ENCODE measurements around the gene SUSD6.
A peak's percentile ranks its signal among the peaks of the same experiment; 100 is the strongest.
"Not testable (repeated sequence)": the region's sequence is repeated elsewhere in the genome, so short reads cannot be mapped to it uniquely, and the experiment has no call there.

SUSD6 gene

GRCh38 chr14:69715725-69716477, 104.5 kb downstream of the SUSD6 start:
- DNase-seq, result no peak

- no peak for DNase-seq
These were observed 105.2 kb downstream of the SUSD6 start for GRCh38 chr14:69716478-69717187.

GRCh38 chr14:69718614-69719013, 107.2 kb downstream of the SUSD6 start:
- DNase-seq, result not testable (repeated sequence)

GRCh38 chr14:69719501-69719951, 108.1 kb downstream of the SUSD6 start:
- DNase-seq, result no peak

GRCh38 chr14:69720912-69721311, 109.5 kb downstream of the SUSD6 start:
- DNase-seq, result no peak

- DNase-seq, result peak; percentile 38
These were observed 115.5 kb downstream of the SUSD6 start for GRCh38 chr14:69726761-69727511.

GRCh38 chr14:69727860-69728259, 116.5 kb downstream of the SUSD6 start:
- DNase-seq, result no peak

GRCh38 chr14:69731919-69732598, 120.7 kb downstream of the SUSD6 start:
- DNase-seq, result not testable (repeated sequence)

GRCh38 chr14:69736405-69736804, 125.0 kb downstream of the SUSD6 start:
- DNase-seq, result not testable (repeated sequence)

- DNase-seq, result no peak
These were observed 129.7 kb downstream of the SUSD6 start for GRCh38 chr14:69741055-69741454.

GRCh38 chr14:69749956-69750355, 138.6 kb downstream of the SUSD6 start:
- DNase-seq, result no peak

- DNase-seq, result no peak
These were observed 139.1 kb downstream of the SUSD6 start for GRCh38 chr14:69750495-69750894.

GRCh38 chr14:69752773-69753172, 141.4 kb downstream of the SUSD6 start:
- DNase-seq, result no peak

GRCh38 chr14:69753860-69754259, 142.5 kb downstream of the SUSD6 start:
- DNase-seq, result no peak

- DNase-seq, result no peak
These were observed 143.1 kb downstream of the SUSD6 start for GRCh38 chr14:69754487-69754886.

GRCh38 chr14:69755296-69755695, 143.9 kb downstream of the SUSD6 start:
- DNase-seq, result no peak

- DNase-seq, result no peak
These were observed 144.4 kb downstream of the SUSD6 start for GRCh38 chr14:69755784-69756183.

GRCh38 chr14:69756298-69756697, 144.9 kb downstream of the SUSD6 start:
- DNase-seq, result no peak

- no peak for DNase-seq
These were observed 149.4 kb downstream of the SUSD6 start for GRCh38 chr14:69760810-69761209.

- DNase-seq, result no peak
These were observed 152.5 kb downstream of the SUSD6 start for GRCh38 chr14:69763761-69764510.
